Glutamatergic neuron (in vitro differentiated cells): ENCODE data around the gene IST1. TPM values are rescaled to one million over a fixed set of nuclear protein-coding genes. Genes with fewer than 3 reads are reported as not detected.

Experiments
- DNase-seq: peaks from one replicate; pipeline ENCODE4 v3.0.0; 2022
- H3K27ac Mint-ChIP-seq: one replicate; pipeline ENCODE4 v1.8.0; 2020; ENCODE audit warnings: mild to moderate bottlenecking, mixed read lengths, inconsistent platforms; ENCODE audit not compliant: unreplicated experiment
- H3K27me3 Mint-ChIP-seq: one replicate; pipeline ENCODE4 v1.8.0; 2020; ENCODE audit warnings: mild to moderate bottlenecking, moderate library complexity, mixed read lengths, inconsistent platforms; ENCODE audit not compliant: unreplicated experiment
- H3K36me3 Mint-ChIP-seq: one replicate; pipeline ENCODE4 v1.8.0; 2020; ENCODE audit warnings: mild to moderate bottlenecking, mixed read lengths, inconsistent platforms; ENCODE audit not compliant: unreplicated experiment
- H3K4me1 Mint-ChIP-seq: one replicate; pipeline ENCODE4 v1.8.0; 2020; ENCODE audit warnings: mild to moderate bottlenecking, low read depth, mixed read lengths, inconsistent platforms; ENCODE audit not compliant: unreplicated experiment
- H3K4me3 Mint-ChIP-seq: one replicate; pipeline ENCODE4 v1.8.0; 2020; ENCODE audit warnings: mild to moderate bottlenecking, mixed read lengths, inconsistent platforms; ENCODE audit not compliant: unreplicated experiment
- H3K9me3 Mint-ChIP-seq: one replicate; pipeline ENCODE4 v1.8.0; 2020; ENCODE audit warnings: mild to moderate bottlenecking, moderate library complexity, mixed read lengths, inconsistent platforms; ENCODE audit not compliant: unreplicated experiment
- total RNA-seq: library from RNA; stranded (reverse); fragmentation: NEBNext Ultra II Directional; extraction: Animal tissue kit (Norgen Biotek cat#: 25700); gene quantifications from one replicate; pipeline ENCODE4 v1.2.1, GENCODE V29; 2021; ENCODE audit not compliant: unreplicated experiment
- TF ChIP-seq, protein P1 (sequence below): fragments of 200-600 bp; sonication (generic); IDR thresholded peaks from one replicate; pipeline ENCODE4 v1.5.0; 2021; ENCODE audit not compliant: partially characterized antibody, unreplicated experiment

The IST1 gene
- total RNA-seq, 1 donor from 2014 or later: 271 TPM

GRCh38 chr16:71937868-71938510 lies 42.7 kb downstream of the IST1 start:
- TF ChIP-seq, protein P1, sequence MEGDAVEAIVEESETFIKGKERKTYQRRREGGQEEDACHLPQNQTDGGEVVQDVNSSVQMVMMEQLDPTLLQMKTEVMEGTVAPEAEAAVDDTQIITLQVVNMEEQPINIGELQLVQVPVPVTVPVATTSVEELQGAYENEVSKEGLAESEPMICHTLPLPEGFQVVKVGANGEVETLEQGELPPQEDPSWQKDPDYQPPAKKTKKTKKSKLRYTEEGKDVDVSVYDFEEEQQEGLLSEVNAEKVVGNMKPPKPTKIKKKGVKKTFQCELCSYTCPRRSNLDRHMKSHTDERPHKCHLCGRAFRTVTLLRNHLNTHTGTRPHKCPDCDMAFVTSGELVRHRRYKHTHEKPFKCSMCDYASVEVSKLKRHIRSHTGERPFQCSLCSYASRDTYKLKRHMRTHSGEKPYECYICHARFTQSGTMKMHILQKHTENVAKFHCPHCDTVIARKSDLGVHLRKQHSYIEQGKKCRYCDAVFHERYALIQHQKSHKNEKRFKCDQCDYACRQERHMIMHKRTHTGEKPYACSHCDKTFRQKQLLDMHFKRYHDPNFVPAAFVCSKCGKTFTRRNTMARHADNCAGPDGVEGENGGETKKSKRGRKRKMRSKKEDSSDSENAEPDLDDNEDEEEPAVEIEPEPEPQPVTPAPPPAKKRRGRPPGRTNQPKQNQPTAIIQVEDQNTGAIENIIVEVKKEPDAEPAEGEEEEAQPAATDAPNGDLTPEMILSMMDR: no peak
- peaks cover 2% of the 10 kb centered on the region for H3K9me3 Mint-ChIP-seq
- no peak overlapping the region for H3K4me3 Mint-ChIP-seq
- no peaks in the 10 kb centered on the region for H3K36me3 Mint-ChIP-seq
- no peaks in the 10 kb centered on the region for H3K4me1 Mint-ChIP-seq
- no peak overlapping the region for H3K27ac Mint-ChIP-seq
- H3K27me3 Mint-ChIP-seq: peaks cover 5% of the 10 kb centered on the region
- DNase-seq: no peak

- Mint-ChIP-seq H3K27me3 (peaks cover 5% of the 10 kb centered on the region), H3K9me3 (peaks cover 2% of the 10 kb centered on the region), H3K36me3 (no peaks in the 10 kb centered on the region), H3K4me3 (no peak overlapping the region), H3K4me1 (no peaks in the 10 kb centered on the region), H3K27ac (no peak overlapping the region)
- TF ChIP-seq, protein P1: no peak
- no peak for DNase-seq
Measured at GRCh38 chr16:71943887-71944286, 48.6 kb downstream of the IST1 start.

GRCh38 chr16:71945616-71946015 lies 50.3 kb downstream of the IST1 start:
- Mint-ChIP-seq H3K4me3 (no peak overlapping the region), H3K27me3 (peaks cover 5% of the 10 kb centered on the region), H3K27ac (no peak overlapping the region), H3K36me3 (no peaks in the 10 kb centered on the region), H3K9me3 (peaks cover 2% of the 10 kb centered on the region), H3K4me1 (no peaks in the 10 kb centered on the region)
- TF ChIP-seq, protein P1: no peak
- no peak for DNase-seq

- no peak for DNase-seq
- no peaks in the 10 kb centered on the region for H3K4me1 Mint-ChIP-seq
- TF ChIP-seq, protein P1: no peak
Measured at GRCh38 chr16:71952825-71953224, 57.5 kb downstream of the IST1 start.

DNA sequence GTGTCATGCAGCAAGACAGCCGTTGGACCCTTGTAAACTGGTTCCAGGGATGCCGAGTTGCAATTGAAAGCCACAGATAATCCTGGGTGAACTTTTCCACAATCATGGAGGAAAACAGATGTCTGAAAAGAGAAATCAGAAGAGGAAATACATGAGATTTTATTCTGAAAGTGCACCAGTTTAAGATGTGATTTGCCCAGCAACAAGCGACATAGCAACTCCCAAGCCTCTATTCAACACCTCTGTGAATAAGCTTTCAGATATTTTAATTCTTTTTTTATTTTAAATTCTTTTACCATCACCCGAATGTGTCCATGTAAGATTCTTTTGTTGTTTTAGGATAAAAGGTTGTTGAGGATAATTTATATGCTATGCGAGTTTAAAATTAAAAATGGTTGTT lies 58.8 kb downstream of the IST1 start:
- TF ChIP-seq, protein P1: no peak
- Mint-ChIP-seq H3K27ac (no peak overlapping the region), H3K4me3 (no peak overlapping the region), H3K27me3 (peaks cover 1% of the 10 kb centered on the region), H3K4me1 (no peaks in the 10 kb centered on the region), H3K36me3 (no peaks in the 10 kb centered on the region), H3K9me3 (peaks cover 2% of the 10 kb centered on the region)
- no peak for DNase-seq

More at GRCh38 chr16:71952825-71953224, 57.5 kb downstream of the IST1 start:
- Mint-ChIP-seq H3K27ac (no peak overlapping the region), H3K9me3 (peaks cover 2% of the 10 kb centered on the region), H3K4me3 (no peak overlapping the region), H3K27me3 (peaks cover 1% of the 10 kb centered on the region), H3K36me3 (no peaks in the 10 kb centered on the region)
